HEK293 (cell line): Measurements from ENCODE around the gene CIC.

Experiments used
- HOXD13 ChIP-seq: sonication (generic); formaldehyde crosslinking; IDR thresholded peaks from 2 replicates; pipeline ENCODE4 v1.8.0; 2022; ENCODE audit warnings: missing genetic modification reagents, borderline replicate concordance
- IKZF3 ChIP-seq: fragments of 450-650 bp; IDR thresholded peaks from 2 replicates; pipeline ENCODE4 v1.5.0; 2018; ENCODE audit warnings: missing biosample characterization, mild to moderate bottlenecking, missing genetic modification characterization, moderate library complexity
- KLF10 ChIP-seq: fragments of 450-650 bp; IDR thresholded peaks from 2 replicates; pipeline ENCODE4 v1.5.1; 2018; ENCODE audit warnings: missing biosample characterization, mild to moderate bottlenecking, missing genetic modification characterization
- MEIS1 ChIP-seq: sonication (generic); formaldehyde crosslinking; IDR thresholded peaks from 2 replicates; pipeline ENCODE4 v1.8.1; 2022; ENCODE audit warnings: missing genetic modification reagents, mild to moderate bottlenecking, borderline replicate concordance
- PRDM1 ChIP-seq: fragments of 450-650 bp; formaldehyde crosslinking; IDR thresholded peaks from 2 replicates; pipeline ENCODE4; 2016; ENCODE audit warnings: missing biosample characterization, missing genetic modification characterization
- SETDB1 ChIP-seq: IDR thresholded peaks from one replicate; pipeline ENCODE4 v1.6.1; 2017; ENCODE audit warnings: mild to moderate bottlenecking, low read length, moderate library complexity, mixed read lengths; ENCODE audit not compliant: insufficient read length
- ZBTB1 ChIP-seq: fragments of 450-650 bp; formaldehyde crosslinking; IDR thresholded peaks from 2 replicates; pipeline ENCODE4 v1.5.1; 2016; ENCODE audit warnings: missing biosample characterization, missing genetic modification characterization
- ZNF140 ChIP-seq: fragments of 450-650 bp; formaldehyde crosslinking; IDR thresholded peaks from 2 replicates; pipeline ENCODE4 v1.5.1; 2016; ENCODE audit warnings: missing biosample characterization, missing genetic modification characterization
- ZNF146 ChIP-seq: fragments of 450-650 bp; formaldehyde crosslinking; IDR thresholded peaks from 2 replicates; pipeline ENCODE4 v1.5.1; 2016; ENCODE audit warnings: missing biosample characterization, missing genetic modification characterization
- ZNF223 ChIP-seq: fragments of 450-650 bp; formaldehyde crosslinking; IDR thresholded peaks from 2 replicates; pipeline ENCODE4 v1.5.1; 2016; ENCODE audit warnings: missing biosample characterization, missing genetic modification characterization
- ZNF24 ChIP-seq: fragments of 450-650 bp; formaldehyde crosslinking; IDR thresholded peaks from 2 replicates; pipeline ENCODE4 v1.5.1; 2016; ENCODE audit warnings: missing biosample characterization, missing genetic modification characterization
- ZNF302 ChIP-seq: fragments of 450-650 bp; formaldehyde crosslinking; IDR thresholded peaks from 2 replicates; pipeline ENCODE4 v1.5.1; 2016; ENCODE audit warnings: missing biosample characterization, missing genetic modification characterization, low read depth
- ZNF335 ChIP-seq: fragments of 450-650 bp; formaldehyde crosslinking; conservative IDR thresholded peaks from 2 replicates; pipeline ENCODE4 v1.5.1; 2016; ENCODE audit warnings: missing biosample characterization, missing genetic modification characterization
- ZNF558 ChIP-seq: fragments of 450-650 bp; formaldehyde crosslinking; IDR thresholded peaks from 2 replicates; pipeline ENCODE4 v1.5.1; 2016; ENCODE audit warnings: missing biosample characterization, missing genetic modification characterization
- ZNF610 ChIP-seq: fragments of 450-650 bp; formaldehyde crosslinking; IDR thresholded peaks from 2 replicates; pipeline ENCODE4 v1.5.1; 2016; ENCODE audit warnings: missing biosample characterization, missing genetic modification characterization, borderline replicate concordance
- ZNF664 ChIP-seq: fragments of 450-650 bp; formaldehyde crosslinking; IDR thresholded peaks from 2 replicates; pipeline ENCODE4 v1.5.1; 2016; ENCODE audit warnings: missing biosample characterization, missing genetic modification characterization
- ZNF776 ChIP-seq: fragments of 450-650 bp; formaldehyde crosslinking; IDR thresholded peaks from 2 replicates; pipeline ENCODE4 v1.5.0; 2017; ENCODE audit warnings: missing biosample characterization, missing genetic modification characterization, borderline replicate concordance
- ZSCAN23 ChIP-seq: fragments of 450-650 bp; formaldehyde crosslinking; IDR thresholded peaks from 2 replicates; pipeline ENCODE4 v1.5.1; 2016; ENCODE audit warnings: missing biosample characterization, missing genetic modification characterization
- TF ChIP-seq, protein P1 (sequence below): fragments of 450-650 bp; formaldehyde crosslinking; IDR thresholded peaks from 2 replicates; pipeline ENCODE4 v1.5.1; 2016; ENCODE audit warnings: missing biosample characterization, missing genetic modification characterization
- TF ChIP-seq, protein P2 (sequence below): fragments of 450-650 bp; formaldehyde crosslinking; IDR thresholded peaks from 2 replicates; pipeline ENCODE4 v1.5.1; 2016; ENCODE audit warnings: missing biosample characterization, missing genetic modification characterization
- TF ChIP-seq, protein P3 (sequence below): fragments of 450-650 bp; formaldehyde crosslinking; IDR thresholded peaks from 2 replicates; pipeline ENCODE4 v1.5.1; 2017; ENCODE audit warnings: missing biosample characterization, missing genetic modification characterization
- TF ChIP-seq, protein P4 (sequence below): fragments of 450-650 bp; IDR thresholded peaks from 2 replicates; pipeline ENCODE4 v1.5.1; 2018; ENCODE audit warnings: missing biosample characterization, missing genetic modification characterization
- TF ChIP-seq, protein P5 (sequence below): fragments of 450-650 bp; formaldehyde crosslinking; IDR thresholded peaks from 2 replicates; pipeline ENCODE4 v1.5.1; 2016; ENCODE audit warnings: missing biosample characterization, missing genetic modification characterization
- TF ChIP-seq, protein P6 (sequence below): fragments of 450-650 bp; formaldehyde crosslinking; IDR thresholded peaks from 2 replicates; pipeline ENCODE4 v1.5.1; 2016; ENCODE audit warnings: missing biosample characterization, missing genetic modification characterization, borderline replicate concordance
- TF ChIP-seq, protein P7 (sequence below): fragments of 450-650 bp; formaldehyde crosslinking; IDR thresholded peaks from 2 replicates; pipeline ENCODE4 v1.5.1; 2016; ENCODE audit warnings: missing biosample characterization, missing genetic modification characterization

Gene CIC

DNA sequence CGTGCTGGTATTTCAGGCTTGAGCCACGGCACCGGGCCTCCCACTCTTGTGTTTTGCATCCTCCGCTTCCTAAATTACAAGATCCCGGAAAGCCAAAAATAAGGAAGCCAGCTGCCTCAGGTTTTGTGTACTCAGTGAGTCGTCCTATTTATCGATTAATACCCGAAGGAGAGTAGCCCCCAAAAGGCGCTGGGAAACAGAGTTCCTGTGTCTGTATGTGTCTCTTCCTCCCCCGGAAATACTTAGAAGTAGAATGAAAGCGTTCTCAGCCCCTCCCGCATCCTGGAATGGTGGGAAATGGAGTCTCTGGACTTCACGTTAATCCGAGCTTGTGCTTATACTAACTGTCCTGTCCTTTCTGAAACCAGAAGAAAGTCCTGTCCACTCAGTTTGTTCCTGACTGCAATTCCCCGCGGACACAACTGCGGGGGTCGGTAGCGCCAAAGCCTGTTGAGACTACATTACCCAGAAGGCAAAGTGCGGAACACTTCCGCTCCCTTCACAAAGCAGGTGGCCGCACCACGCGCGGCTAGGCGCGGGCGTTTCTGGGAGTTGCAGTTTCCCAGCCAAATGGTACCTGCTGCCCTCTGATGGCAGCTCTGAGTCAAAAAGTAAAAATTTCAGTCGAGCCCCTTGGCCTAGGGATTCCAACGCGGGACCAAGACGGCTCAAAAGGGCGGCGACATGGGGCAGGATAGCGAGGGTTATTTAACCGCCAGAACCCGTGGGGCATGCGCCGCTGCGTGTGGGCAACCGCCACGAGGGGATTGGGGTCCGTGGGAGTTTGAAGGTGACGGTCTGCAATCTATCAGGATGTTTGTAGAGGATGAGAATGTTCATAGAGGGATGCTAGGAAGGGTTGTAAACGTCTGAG is 24.5 kb upstream of the CIC start (continued):
- TF ChIP-seq, protein P1, sequence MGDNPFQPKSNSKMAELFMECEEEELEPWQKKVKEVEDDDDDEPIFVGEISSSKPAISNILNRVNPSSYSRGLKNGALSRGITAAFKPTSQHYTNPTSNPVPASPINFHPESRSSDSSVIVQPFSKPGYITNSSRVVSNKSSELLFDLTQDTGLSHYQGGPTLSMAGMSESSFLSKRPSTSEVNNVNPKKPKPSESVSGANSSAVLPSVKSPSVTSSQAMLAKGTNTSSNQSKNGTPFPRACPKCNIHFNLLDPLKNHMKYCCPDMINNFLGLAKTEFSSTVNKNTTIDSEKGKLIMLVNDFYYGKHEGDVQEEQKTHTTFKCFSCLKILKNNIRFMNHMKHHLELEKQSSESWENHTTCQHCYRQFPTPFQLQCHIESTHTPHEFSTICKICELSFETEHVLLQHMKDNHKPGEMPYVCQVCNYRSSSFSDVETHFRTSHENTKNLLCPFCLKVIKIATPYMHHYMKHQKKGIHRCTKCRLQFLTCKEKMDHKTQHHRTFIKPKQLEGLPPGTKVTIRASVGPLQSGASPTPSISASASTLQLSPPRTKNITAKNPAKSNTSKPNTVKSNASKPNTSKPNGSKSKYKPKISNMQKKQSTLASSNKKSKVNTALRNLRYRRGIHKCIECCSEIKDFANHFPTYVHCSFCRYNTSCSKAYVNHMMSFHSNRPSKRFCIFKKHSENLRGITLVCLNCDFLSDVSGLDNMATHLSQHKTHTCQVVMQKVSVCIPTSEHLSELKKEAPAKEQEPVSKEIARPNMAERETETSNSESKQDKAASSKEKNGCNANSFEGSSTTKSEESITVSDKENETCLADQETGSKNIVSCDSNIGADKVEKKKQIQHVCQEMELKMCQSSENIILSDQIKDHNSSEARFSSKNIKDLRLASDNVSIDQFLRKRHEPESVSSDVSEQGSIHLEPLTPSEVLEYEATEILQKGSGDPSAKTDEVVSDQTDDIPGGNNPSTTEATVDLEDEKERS (tag by site-specific recombination): no peak
- TF ChIP-seq ZNF223 (tag by site-specific recombination): no peak
- no peak for TF ChIP-seq ZBTB1
- TF ChIP-seq, protein P2, sequence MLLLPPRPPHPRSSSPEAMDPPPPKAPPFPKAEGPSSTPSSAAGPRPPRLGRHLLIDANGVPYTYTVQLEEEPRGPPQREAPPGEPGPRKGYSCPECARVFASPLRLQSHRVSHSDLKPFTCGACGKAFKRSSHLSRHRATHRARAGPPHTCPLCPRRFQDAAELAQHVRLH (tag by site-specific recombination): peak; percentile 73; the same call in 1 of the 2 replicates
- TF ChIP-seq ZNF24 (tag by site-specific recombination): no peak
- TF ChIP-seq, protein P3, sequence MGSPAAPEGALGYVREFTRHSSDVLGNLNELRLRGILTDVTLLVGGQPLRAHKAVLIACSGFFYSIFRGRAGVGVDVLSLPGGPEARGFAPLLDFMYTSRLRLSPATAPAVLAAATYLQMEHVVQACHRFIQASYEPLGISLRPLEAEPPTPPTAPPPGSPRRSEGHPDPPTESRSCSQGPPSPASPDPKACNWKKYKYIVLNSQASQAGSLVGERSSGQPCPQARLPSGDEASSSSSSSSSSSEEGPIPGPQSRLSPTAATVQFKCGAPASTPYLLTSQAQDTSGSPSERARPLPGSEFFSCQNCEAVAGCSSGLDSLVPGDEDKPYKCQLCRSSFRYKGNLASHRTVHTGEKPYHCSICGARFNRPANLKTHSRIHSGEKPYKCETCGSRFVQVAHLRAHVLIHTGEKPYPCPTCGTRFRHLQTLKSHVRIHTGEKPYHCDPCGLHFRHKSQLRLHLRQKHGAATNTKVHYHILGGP (tag by site-specific recombination): peak; percentile 78
- no peak for TF ChIP-seq IKZF3 (tag by site-specific recombination)
- TF ChIP-seq MEIS1 (CRISPR knock-in tag): no peak
- TF ChIP-seq KLF10 (tag by site-specific recombination): peak; percentile 76
- no peak for TF ChIP-seq ZNF664 (tag by site-specific recombination)
- TF ChIP-seq ZNF140 (tag by site-specific recombination): no peak
- no peak for TF ChIP-seq HOXD13 (CRISPR knock-in tag)
- no peak for TF ChIP-seq ZNF558 (tag by site-specific recombination)
- TF ChIP-seq ZSCAN23 (tag by site-specific recombination): no peak
- TF ChIP-seq SETDB1: no peak
- TF ChIP-seq ZNF146: no peak
- TF ChIP-seq, protein P4, sequence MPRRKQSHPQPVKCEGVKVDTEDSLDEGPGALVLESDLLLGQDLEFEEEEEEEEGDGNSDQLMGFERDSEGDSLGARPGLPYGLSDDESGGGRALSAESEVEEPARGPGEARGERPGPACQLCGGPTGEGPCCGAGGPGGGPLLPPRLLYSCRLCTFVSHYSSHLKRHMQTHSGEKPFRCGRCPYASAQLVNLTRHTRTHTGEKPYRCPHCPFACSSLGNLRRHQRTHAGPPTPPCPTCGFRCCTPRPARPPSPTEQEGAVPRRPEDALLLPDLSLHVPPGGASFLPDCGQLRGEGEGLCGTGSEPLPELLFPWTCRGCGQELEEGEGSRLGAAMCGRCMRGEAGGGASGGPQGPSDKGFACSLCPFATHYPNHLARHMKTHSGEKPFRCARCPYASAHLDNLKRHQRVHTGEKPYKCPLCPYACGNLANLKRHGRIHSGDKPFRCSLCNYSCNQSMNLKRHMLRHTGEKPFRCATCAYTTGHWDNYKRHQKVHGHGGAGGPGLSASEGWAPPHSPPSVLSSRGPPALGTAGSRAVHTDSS (tag by site-specific recombination): no peak
- peak; percentile 17; the same call in 1 of the 2 replicates for TF ChIP-seq ZNF610 (tag by site-specific recombination)
- 0 out of 2 replicates have a peak, but pooled peaks have one; percentile 22 for TF ChIP-seq PRDM1 (tag by site-specific recombination)
- TF ChIP-seq, protein P5, sequence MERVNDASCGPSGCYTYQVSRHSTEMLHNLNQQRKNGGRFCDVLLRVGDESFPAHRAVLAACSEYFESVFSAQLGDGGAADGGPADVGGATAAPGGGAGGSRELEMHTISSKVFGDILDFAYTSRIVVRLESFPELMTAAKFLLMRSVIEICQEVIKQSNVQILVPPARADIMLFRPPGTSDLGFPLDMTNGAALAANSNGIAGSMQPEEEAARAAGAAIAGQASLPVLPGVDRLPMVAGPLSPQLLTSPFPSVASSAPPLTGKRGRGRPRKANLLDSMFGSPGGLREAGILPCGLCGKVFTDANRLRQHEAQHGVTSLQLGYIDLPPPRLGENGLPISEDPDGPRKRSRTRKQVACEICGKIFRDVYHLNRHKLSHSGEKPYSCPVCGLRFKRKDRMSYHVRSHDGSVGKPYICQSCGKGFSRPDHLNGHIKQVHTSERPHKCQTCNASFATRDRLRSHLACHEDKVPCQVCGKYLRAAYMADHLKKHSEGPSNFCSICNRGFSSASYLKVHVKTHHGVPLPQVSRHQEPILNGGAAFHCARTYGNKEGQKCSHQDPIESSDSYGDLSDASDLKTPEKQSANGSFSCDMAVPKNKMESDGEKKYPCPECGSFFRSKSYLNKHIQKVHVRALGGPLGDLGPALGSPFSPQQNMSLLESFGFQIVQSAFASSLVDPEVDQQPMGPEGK (tag by site-specific recombination): peak; percentile 85
- no peak for TF ChIP-seq ZNF776 (tag by site-specific recombination)
- peak; percentile 95 for TF ChIP-seq ZNF335 (tag by site-specific recombination)
- TF ChIP-seq, protein P6, sequence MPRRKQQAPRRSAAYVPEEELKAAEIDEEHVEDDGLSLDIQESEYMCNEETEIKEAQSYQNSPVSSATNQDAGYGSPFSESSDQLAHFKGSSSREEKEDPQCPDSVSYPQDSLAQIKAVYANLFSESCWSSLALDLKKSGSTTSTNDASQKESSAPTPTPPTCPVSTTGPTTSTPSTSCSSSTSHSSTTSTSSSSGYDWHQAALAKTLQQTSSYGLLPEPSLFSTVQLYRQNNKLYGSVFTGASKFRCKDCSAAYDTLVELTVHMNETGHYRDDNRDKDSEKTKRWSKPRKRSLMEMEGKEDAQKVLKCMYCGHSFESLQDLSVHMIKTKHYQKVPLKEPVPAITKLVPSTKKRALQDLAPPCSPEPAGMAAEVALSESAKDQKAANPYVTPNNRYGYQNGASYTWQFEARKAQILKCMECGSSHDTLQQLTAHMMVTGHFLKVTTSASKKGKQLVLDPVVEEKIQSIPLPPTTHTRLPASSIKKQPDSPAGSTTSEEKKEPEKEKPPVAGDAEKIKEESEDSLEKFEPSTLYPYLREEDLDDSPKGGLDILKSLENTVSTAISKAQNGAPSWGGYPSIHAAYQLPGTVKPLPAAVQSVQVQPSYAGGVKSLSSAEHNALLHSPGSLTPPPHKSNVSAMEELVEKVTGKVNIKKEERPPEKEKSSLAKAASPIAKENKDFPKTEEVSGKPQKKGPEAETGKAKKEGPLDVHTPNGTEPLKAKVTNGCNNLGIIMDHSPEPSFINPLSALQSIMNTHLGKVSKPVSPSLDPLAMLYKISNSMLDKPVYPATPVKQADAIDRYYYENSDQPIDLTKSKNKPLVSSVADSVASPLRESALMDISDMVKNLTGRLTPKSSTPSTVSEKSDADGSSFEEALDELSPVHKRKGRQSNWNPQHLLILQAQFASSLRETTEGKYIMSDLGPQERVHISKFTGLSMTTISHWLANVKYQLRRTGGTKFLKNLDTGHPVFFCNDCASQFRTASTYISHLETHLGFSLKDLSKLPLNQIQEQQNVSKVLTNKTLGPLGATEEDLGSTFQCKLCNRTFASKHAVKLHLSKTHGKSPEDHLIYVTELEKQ (tag by site-specific recombination): no peak
- TF ChIP-seq ZNF302 (tag by site-specific recombination): no peak
- TF ChIP-seq, protein P7, sequence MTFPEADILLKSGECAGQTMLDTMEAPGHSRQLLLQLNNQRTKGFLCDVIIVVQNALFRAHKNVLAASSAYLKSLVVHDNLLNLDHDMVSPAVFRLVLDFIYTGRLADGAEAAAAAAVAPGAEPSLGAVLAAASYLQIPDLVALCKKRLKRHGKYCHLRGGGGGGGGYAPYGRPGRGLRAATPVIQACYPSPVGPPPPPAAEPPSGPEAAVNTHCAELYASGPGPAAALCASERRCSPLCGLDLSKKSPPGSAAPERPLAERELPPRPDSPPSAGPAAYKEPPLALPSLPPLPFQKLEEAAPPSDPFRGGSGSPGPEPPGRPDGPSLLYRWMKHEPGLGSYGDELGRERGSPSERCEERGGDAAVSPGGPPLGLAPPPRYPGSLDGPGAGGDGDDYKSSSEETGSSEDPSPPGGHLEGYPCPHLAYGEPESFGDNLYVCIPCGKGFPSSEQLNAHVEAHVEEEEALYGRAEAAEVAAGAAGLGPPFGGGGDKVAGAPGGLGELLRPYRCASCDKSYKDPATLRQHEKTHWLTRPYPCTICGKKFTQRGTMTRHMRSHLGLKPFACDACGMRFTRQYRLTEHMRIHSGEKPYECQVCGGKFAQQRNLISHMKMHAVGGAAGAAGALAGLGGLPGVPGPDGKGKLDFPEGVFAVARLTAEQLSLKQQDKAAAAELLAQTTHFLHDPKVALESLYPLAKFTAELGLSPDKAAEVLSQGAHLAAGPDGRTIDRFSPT (tag by site-specific recombination): no peak
